H9 (cell line): ENCODE results near the gene SRPK2. TPM values are rescaled to one million over a fixed set of nuclear protein-coding genes. Genes with fewer than 3 reads are reported as not detected.

Experiments
- DNase-seq: peaks from one replicate; pipeline ENCODE4 v3.0.0-alpha.2; 2017
- H2AFZ ChIP-seq: one replicate; pipeline ENCODE4 v1.6.1; 2013; ENCODE audit warnings: mild to moderate bottlenecking, low read length, control low read depth, moderate library complexity
- H2AK5ac ChIP-seq: 2 replicates; pipeline ENCODE4 v1.6.1; 2013; ENCODE audit warnings: low read length, control low read depth, mixed read lengths; ENCODE audit not compliant: insufficient read length
- H2BK120ac ChIP-seq: one replicate; pipeline ENCODE4 v1.6.1; 2013; ENCODE audit warnings: low read depth, mild to moderate bottlenecking, low read length, control low read depth, inconsistent platforms; ENCODE audit not compliant: poor library complexity, severe bottlenecking
- H2BK12ac ChIP-seq: 2 replicates; pipeline ENCODE4 v1.6.1; 2013; ENCODE audit warnings: low read length, control low read depth, mixed read lengths, low read depth; ENCODE audit not compliant: insufficient read length
- H2BK15ac ChIP-seq: 2 replicates; pipeline ENCODE4 v1.6.1; 2013; ENCODE audit warnings: low read depth, low read length, control low read depth
- H2BK20ac ChIP-seq: one replicate; pipeline ENCODE4 v1.6.1; 2013; ENCODE audit warnings: low read depth, mild to moderate bottlenecking, low read length, control low read depth, inconsistent platforms; ENCODE audit not compliant: poor library complexity, severe bottlenecking
- H2BK5ac ChIP-seq: 2 replicates; pipeline ENCODE4 v1.6.1; 2013; ENCODE audit warnings: low read length, control low read depth, mixed read lengths; ENCODE audit not compliant: insufficient read length
- H3K14ac ChIP-seq: 2 replicates; pipeline ENCODE4 v1.6.1; 2013; ENCODE audit warnings: low read length, control low read depth; ENCODE audit not compliant: insufficient read depth
- H3K18ac ChIP-seq: 2 replicates; pipeline ENCODE4 v1.6.1; 2013; ENCODE audit warnings: low read depth, mild to moderate bottlenecking, mixed read lengths, low read length, control low read depth; ENCODE audit not compliant: insufficient read length
- H3K23ac ChIP-seq: 2 replicates; pipeline ENCODE4 v1.6.1; 2013; ENCODE audit warnings: low read length, control low read depth, mixed read lengths, low read depth; ENCODE audit not compliant: insufficient read length
- H3K23me2 ChIP-seq: 2 replicates; pipeline ENCODE4 v1.6.1; 2013; ENCODE audit warnings: low read depth, mild to moderate bottlenecking, mixed read lengths, low read length, control low read depth; ENCODE audit not compliant: insufficient read length, poor library complexity, severe bottlenecking
- H3K27ac ChIP-seq: 2 replicates; pipeline ENCODE4 v1.5.1; 2013; ENCODE audit warnings: low read length, control low read depth, mixed read lengths, low read depth; ENCODE audit not compliant: insufficient read length
- H3K27me3 ChIP-seq: 2 replicates; pipeline ENCODE4 v1.6.1; 2013; ENCODE audit warnings: low read length, control low read depth, inconsistent platforms; ENCODE audit not compliant: insufficient read depth
- H3K4ac ChIP-seq: 2 replicates; pipeline ENCODE4 v1.6.1; 2013; ENCODE audit warnings: low read depth, mild to moderate bottlenecking, control low read depth, inconsistent platforms, low read length, moderate library complexity
- H3K4me1 ChIP-seq: 2 replicates; pipeline ENCODE4 v1.6.1; 2013; ENCODE audit warnings: low read length, control low read depth, inconsistent platforms; ENCODE audit not compliant: insufficient read depth
- H3K4me2 ChIP-seq: 2 replicates; pipeline ENCODE4 v1.6.1; 2013; ENCODE audit warnings: low read length, control low read depth, mixed read lengths; ENCODE audit not compliant: insufficient read length, insufficient read depth
- H3K56ac ChIP-seq: 2 replicates; pipeline ENCODE4 v1.6.1; 2013; ENCODE audit warnings: low read depth, mild to moderate bottlenecking, mixed read lengths, low read length, control low read depth; ENCODE audit not compliant: insufficient read length
- H3K79me1 ChIP-seq: 2 replicates; pipeline ENCODE4 v1.6.1; 2013; ENCODE audit warnings: low read depth, mild to moderate bottlenecking, moderate library complexity, low read length, control low read depth, inconsistent platforms; ENCODE audit not compliant: insufficient read depth, poor library complexity, severe bottlenecking
- H3K79me2 ChIP-seq: 2 replicates; pipeline ENCODE4 v1.6.1; 2013; ENCODE audit warnings: low read length, control low read depth, inconsistent platforms; ENCODE audit not compliant: insufficient read depth
- H3K9ac ChIP-seq: 2 replicates; pipeline ENCODE4 v1.6.1; 2013; ENCODE audit warnings: low read length, control low read depth, mixed read lengths; ENCODE audit not compliant: insufficient read length; ENCODE audit errors: extremely low read depth
- H3K9me3 ChIP-seq: one replicate; pipeline ENCODE4 v1.6.1; 2013; ENCODE audit warnings: low read depth, low read length, inconsistent platforms; ENCODE audit not compliant: control insufficient read depth
- H3T11ph ChIP-seq: one replicate; pipeline ENCODE4 v1.6.1; 2013; ENCODE audit warnings: mild to moderate bottlenecking, low read length, control low read depth, inconsistent platforms
- H4K20me1 ChIP-seq: one replicate; pipeline ENCODE4 v1.6.1; 2013; ENCODE audit not compliant: control insufficient read depth, insufficient read length, insufficient read depth
- H4K5ac ChIP-seq: 2 replicates; pipeline ENCODE4 v1.6.1; 2013; ENCODE audit warnings: low read depth, mild to moderate bottlenecking, mixed read lengths, low read length, control low read depth; ENCODE audit not compliant: insufficient read length
- H4K8ac ChIP-seq: replicated peaks from 2 replicates; pipeline ENCODE4 v1.6.1; 2013; ENCODE audit warnings: low read length, control low read depth, mixed read lengths, low read depth; ENCODE audit not compliant: insufficient read length
- H4K91ac ChIP-seq: 2 replicates; pipeline ENCODE4 v1.6.1; 2013; ENCODE audit warnings: low read depth, mild to moderate bottlenecking, moderate library complexity, mixed read lengths, low read length, control low read depth; ENCODE audit not compliant: insufficient read length
- H3K27ac Mint-ChIP-seq, 3 experiments: 2 replicates in 2 of 3; 3 replicates in 1 of 3; pipeline ENCODE4 v1.8.0; 2020 to 2021; ENCODE audit warnings: mixed read lengths in 3 of 3, mild to moderate bottlenecking in 1 of 3, moderate library complexity in 1 of 3
- H3K27me3 Mint-ChIP-seq: 2 replicates; pipeline ENCODE4 v1.8.0; 2021; ENCODE audit warnings: low read depth, mild to moderate bottlenecking, moderate library complexity, mixed read lengths
- H3K36me3 Mint-ChIP-seq, 3 experiments: 2 replicates in 2 of 3; 3 replicates in 1 of 3; pipeline ENCODE4 v1.8.0; 2020 to 2021; ENCODE audit warnings: low read depth in 3 of 3, mixed read lengths in 3 of 3; ENCODE audit not compliant: insufficient read depth in 1 of 3
- H3K4me1 Mint-ChIP-seq, 2 experiments: 2 replicates each; pipeline ENCODE4 v1.8.0; 2020; ENCODE audit warnings: mixed read lengths in 2 of 2
- H3K4me3 Mint-ChIP-seq, 2 experiments: 2 replicates in 1 of 2; 3 replicates in 1 of 2; pipeline ENCODE4 v1.8.0; 2020 to 2021; ENCODE audit warnings: mild to moderate bottlenecking in 2 of 2, mixed read lengths in 2 of 2, moderate library complexity in 1 of 2
- H3K9me3 Mint-ChIP-seq, 2 experiments: 2 replicates in 1 of 2; 3 replicates in 1 of 2; pipeline ENCODE4 v1.8.0; 2020; ENCODE audit warnings: mild to moderate bottlenecking in 2 of 2, mixed read lengths in 2 of 2, moderate library complexity in 1 of 2
- WGBS: extraction: QIAGEN DNeasy Blood & Tissue Kit; methylation state at CpG from one replicate; pipeline ENCODE4 v1.1.7; 2013; ENCODE audit warnings: missing lambda C conversion rate, low lambda C conversion rate, mixed read lengths; ENCODE audit not compliant: insufficient read length; ENCODE audit errors: extremely low coverage; 5-methylcytosine and 5-hydroxymethylcytosine counted together
- total RNA-seq: library from RNA; stranded (reverse); gene quantifications from 2 replicates; pipeline ENCODE4 v1.2.1, GENCODE V29; 2021
- TF ChIP-seq, protein P1 (sequence below): fragments of 200-600 bp; sonication (generic); conservative IDR thresholded peaks from 3 replicates; pipeline ENCODE4 v1.8.0; 2021; ENCODE audit warnings: antibody characterized with exemption, mild to moderate bottlenecking

SRPK2 gene
- total RNA-seq, 1 experiment from 2014 or later, result 41.1 TPM

DNA sequence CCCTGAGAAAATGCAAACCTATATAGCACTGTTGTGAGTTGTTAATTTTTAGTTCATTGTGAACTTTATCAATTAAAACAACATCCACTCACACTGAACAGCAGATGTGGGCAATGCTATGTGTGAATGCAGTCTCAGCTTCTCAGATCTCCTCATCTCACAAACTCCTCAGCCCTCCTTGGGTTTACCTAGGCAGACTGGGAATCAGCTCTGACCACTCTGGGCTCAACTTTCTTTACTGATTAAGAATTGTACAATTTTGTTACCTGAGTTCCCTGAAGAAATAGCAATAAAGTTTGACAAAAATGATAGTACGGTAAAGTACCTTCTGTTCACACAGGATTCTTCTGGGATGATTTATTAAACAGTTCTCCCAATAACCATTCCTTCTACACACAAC, 124.0 kb downstream of the SRPK2 start:
- DNase-seq, result no peak
- Histone ChIP-seq H2BK12ac (no peak overlapping the region), H2BK20ac (no peak overlapping the region), H3K56ac (no peak overlapping the region), H4K5ac (no peak overlapping the region), H3K79me2 (no peaks in the 10 kb centered on the region), H2BK5ac (no peak overlapping the region), H2AFZ (no peak overlapping the region), H3K23me2 (no peaks in the 10 kb centered on the region), H3K23ac (no peak overlapping the region), H3K14ac (no peak overlapping the region), H2BK15ac (no peak overlapping the region), H4K20me1 (no peaks in the 10 kb centered on the region), H4K8ac (no peak overlapping the region), H2AK5ac (no peak overlapping the region), H3K79me1 (no peaks in the 10 kb centered on the region), H3K27ac (no peak overlapping the region), H3K4me2 (no peak overlapping the region), H3T11ph (no peak overlapping the region), H3K18ac (no peak overlapping the region), H3K9me3 (no peaks in the 10 kb centered on the region), H3K27me3 (no peaks in the 10 kb centered on the region), H4K91ac (no peak overlapping the region), H3K4me1 (peaks cover 8% of the 10 kb centered on the region; the same call in 1 of the 2 replicates), H2BK120ac (no peak overlapping the region), H3K9ac (no peak overlapping the region), H3K4ac (no peak overlapping the region)
- Mint-ChIP-seq H3K36me3 (peaks cover 10 to 11% (median 10%) of the 10 kb centered on the region in 3 experiments), H3K9me3 (peaks cover 11 to 13% of the 10 kb centered on the region in 2 experiments), H3K27ac (no peak overlapping the region), H3K4me1 (peaks cover 21 to 22% of the 10 kb centered on the region in 2 experiments), H3K27me3 (no peaks in the 10 kb centered on the region), H3K4me3 (no peak overlapping the region)
- TF ChIP-seq, protein P1, sequence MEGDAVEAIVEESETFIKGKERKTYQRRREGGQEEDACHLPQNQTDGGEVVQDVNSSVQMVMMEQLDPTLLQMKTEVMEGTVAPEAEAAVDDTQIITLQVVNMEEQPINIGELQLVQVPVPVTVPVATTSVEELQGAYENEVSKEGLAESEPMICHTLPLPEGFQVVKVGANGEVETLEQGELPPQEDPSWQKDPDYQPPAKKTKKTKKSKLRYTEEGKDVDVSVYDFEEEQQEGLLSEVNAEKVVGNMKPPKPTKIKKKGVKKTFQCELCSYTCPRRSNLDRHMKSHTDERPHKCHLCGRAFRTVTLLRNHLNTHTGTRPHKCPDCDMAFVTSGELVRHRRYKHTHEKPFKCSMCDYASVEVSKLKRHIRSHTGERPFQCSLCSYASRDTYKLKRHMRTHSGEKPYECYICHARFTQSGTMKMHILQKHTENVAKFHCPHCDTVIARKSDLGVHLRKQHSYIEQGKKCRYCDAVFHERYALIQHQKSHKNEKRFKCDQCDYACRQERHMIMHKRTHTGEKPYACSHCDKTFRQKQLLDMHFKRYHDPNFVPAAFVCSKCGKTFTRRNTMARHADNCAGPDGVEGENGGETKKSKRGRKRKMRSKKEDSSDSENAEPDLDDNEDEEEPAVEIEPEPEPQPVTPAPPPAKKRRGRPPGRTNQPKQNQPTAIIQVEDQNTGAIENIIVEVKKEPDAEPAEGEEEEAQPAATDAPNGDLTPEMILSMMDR, result no peak
- no CpG with 5 or more reads among the region's 1 CpG for WGBS
